Measurements from ENCODE around the gene RNF19B.

GRCh38 chr1:32898958-32899357, 65.7 kb downstream of the RNF19B start:
- TF ChIP-seq EZH2 (IDR thresholded peaks at IDR 0.05) (no peak), POLR2AphosphoS5 (IDR thresholded peaks at IDR 0.05; ENCODE audit: borderline replicate concordance, low read depth, low read length) (no peak), FOXP2 (optimal IDR thresholded peaks at IDR 0.05; ENCODE audit: control extremely low read depth, extremely low read length, insufficient read depth) (no peak)

Measured in SK-N-MC (cell line).